Measurements from ENCODE around the gene MT1X. TPM values are rescaled to one million over a fixed set of nuclear protein-coding genes. Genes with fewer than 3 reads are reported as not detected.

The MT1X gene
- total RNA-seq, 1 experiment from 2014 or later: 328 TPM

DNA sequence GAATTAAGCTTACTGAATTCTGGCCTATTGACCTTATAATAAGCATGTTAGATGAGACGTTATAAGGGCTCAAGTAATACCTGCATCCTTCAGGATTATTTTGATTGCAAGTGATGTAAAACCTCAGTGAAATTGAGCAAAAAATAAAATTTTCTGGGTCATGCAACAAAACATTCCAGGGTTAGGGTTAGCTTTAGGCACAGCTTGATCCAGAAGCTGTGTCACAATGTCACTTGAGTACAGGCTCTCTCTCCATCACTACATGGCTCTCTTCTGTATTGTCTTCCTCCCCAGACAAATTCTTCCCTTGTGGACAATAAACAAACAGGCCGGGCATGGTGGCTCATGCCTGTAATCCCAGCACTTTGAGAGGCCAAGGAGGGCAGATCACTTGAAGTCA is 44.0 kb downstream of the MT1X start (continued):
- TF ChIP-seq, protein P1, sequence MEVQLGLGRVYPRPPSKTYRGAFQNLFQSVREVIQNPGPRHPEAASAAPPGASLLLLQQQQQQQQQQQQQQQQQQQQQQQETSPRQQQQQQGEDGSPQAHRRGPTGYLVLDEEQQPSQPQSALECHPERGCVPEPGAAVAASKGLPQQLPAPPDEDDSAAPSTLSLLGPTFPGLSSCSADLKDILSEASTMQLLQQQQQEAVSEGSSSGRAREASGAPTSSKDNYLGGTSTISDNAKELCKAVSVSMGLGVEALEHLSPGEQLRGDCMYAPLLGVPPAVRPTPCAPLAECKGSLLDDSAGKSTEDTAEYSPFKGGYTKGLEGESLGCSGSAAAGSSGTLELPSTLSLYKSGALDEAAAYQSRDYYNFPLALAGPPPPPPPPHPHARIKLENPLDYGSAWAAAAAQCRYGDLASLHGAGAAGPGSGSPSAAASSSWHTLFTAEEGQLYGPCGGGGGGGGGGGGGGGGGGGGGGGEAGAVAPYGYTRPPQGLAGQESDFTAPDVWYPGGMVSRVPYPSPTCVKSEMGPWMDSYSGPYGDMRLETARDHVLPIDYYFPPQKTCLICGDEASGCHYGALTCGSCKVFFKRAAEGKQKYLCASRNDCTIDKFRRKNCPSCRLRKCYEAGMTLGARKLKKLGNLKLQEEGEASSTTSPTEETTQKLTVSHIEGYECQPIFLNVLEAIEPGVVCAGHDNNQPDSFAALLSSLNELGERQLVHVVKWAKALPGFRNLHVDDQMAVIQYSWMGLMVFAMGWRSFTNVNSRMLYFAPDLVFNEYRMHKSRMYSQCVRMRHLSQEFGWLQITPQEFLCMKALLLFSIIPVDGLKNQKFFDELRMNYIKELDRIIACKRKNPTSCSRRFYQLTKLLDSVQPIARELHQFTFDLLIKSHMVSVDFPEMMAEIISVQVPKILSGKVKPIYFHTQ (CRISPR knock-in tag; IDR thresholded peaks at IDR 0.05): no peak
- TF ChIP-seq, protein P2, sequence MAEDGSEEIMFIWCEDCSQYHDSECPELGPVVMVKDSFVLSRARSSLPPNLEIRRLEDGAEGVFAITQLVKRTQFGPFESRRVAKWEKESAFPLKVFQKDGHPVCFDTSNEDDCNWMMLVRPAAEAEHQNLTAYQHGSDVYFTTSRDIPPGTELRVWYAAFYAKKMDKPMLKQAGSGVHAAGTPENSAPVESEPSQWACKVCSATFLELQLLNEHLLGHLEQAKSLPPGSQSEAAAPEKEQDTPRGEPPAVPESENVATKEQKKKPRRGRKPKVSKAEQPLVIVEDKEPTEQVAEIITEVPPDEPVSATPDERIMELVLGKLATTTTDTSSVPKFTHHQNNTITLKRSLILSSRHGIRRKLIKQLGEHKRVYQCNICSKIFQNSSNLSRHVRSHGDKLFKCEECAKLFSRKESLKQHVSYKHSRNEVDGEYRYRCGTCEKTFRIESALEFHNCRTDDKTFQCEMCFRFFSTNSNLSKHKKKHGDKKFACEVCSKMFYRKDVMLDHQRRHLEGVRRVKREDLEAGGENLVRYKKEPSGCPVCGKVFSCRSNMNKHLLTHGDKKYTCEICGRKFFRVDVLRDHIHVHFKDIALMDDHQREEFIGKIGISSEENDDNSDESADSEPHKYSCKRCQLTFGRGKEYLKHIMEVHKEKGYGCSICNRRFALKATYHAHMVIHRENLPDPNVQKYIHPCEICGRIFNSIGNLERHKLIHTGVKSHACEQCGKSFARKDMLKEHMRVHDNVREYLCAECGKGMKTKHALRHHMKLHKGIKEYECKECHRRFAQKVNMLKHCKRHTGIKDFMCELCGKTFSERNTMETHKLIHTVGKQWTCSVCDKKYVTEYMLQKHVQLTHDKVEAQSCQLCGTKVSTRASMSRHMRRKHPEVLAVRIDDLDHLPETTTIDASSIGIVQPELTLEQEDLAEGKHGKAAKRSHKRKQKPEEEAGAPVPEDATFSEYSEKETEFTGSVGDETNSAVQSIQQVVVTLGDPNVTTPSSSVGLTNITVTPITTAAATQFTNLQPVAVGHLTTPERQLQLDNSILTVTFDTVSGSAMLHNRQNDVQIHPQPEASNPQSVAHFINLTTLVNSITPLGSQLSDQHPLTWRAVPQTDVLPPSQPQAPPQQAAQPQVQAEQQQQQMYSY (CRISPR knock-in tag; IDR thresholded peaks at IDR 0.05): no peak
- TF ChIP-seq ZNF396 (CRISPR knock-in tag; IDR thresholded peaks at IDR 0.05; ENCODE audit: borderline replicate concordance) (no peak), KAT7 (CRISPR knock-in tag; IDR thresholded peaks at IDR 0.05; ENCODE audit: borderline replicate concordance) (no peak)
- TF ChIP-seq, protein P3, sequence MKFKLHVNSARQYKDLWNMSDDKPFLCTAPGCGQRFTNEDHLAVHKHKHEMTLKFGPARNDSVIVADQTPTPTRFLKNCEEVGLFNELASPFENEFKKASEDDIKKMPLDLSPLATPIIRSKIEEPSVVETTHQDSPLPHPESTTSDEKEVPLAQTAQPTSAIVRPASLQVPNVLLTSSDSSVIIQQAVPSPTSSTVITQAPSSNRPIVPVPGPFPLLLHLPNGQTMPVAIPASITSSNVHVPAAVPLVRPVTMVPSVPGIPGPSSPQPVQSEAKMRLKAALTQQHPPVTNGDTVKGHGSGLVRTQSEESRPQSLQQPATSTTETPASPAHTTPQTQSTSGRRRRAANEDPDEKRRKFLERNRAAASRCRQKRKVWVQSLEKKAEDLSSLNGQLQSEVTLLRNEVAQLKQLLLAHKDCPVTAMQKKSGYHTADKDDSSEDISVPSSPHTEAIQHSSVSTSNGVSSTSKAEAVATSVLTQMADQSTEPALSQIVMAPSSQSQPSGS (CRISPR knock-in tag; IDR thresholded peaks at IDR 0.05; ENCODE audit: borderline replicate concordance, low read depth): no peak

DNA sequence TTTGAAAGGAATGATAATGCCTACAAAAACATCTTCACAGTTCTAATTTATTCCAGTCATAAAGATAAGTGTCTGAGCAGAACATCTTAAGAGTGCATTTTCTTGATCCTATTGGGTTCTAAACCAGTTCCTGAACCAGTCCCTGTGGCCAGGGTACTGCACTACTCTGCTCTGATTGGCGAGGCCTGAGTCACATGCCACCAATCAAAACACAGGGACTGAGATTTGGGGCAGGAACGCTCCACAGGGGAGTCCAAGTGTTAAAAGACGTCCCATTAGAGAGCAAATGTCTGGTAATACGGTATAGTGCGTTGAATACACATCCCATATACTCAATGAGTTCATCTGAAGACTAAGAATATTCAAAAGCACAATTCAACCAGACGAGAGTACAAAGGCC is 44.7 kb downstream of the MT1X start:
- POLR2A ChIA-PET: no interaction called here
- no peak for DNase-seq (ENCODE audit: low spot score)
- ATAC-seq: no peak
- Mint-ChIP-seq H3K27ac (no peak overlapping the region), H3K9me3 (no peaks in the 10 kb centered on the region), H3K36me3 (no peaks in the 10 kb centered on the region), H3K4me1 (peaks cover 17% of the 10 kb centered on the region), H3K27me3 (ENCODE audit: low read depth) (no peaks in the 10 kb centered on the region), H3K4me3 (no peak overlapping the region)
- TF ChIP-seq NFYB (CRISPR knock-in tag; conservative IDR thresholded peaks at IDR 0.05; ENCODE audit: low read depth): peak; percentile 30; the same call in 1 of the 2 replicates
- no peak for TF ChIP-seq FOXK1 (CRISPR knock-in tag; IDR thresholded peaks at IDR 0.05)
- no peak for TF ChIP-seq OVOL2 (CRISPR knock-in tag; IDR thresholded peaks at IDR 0.05; ENCODE audit: borderline replicate concordance)
- CTCF ChIA-PET: no interaction called here

DNA sequence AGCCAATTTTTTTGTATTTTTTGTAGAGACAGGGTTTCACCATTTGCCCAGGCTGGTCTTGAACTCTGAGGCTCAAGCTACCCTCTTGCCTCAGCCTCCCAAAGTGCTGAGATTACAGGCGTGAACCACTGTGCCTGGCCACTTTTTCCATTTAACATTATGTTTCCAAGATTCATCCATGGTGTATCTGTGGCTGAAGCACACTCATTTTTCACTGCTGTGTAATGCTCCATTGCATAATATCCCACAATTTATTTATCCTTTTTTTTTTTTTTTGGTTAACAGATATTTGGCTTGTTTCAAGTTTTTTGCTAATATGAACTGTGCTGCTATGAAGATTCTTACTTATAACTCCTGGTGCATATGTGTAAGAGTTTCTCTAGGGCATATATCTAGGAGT is 45.8 kb downstream of the MT1X start:
- peaks cover 17% of the 10 kb centered on the region for H3K4me1 Mint-ChIP-seq
- ATAC-seq (no peak), DNase-seq (ENCODE audit: low spot score) (no peak)
- TF ChIP-seq OVOL2 (CRISPR knock-in tag; IDR thresholded peaks at IDR 0.05; ENCODE audit: borderline replicate concordance) (no peak), FOXP1 (CRISPR knock-in tag; IDR thresholded peaks at IDR 0.05; ENCODE audit: borderline replicate concordance) (no peak)
- H3K9me3 Mint-ChIP-seq: no peaks in the 10 kb centered on the region
- no peak overlapping the region for H3K27ac Mint-ChIP-seq
- no peaks in the 10 kb centered on the region for H3K36me3 Mint-ChIP-seq
- ChIA-PET POLR2A (no interaction called here), CTCF (interaction anchor here (0.6 kb wide), 1 partner anchor 277 kb away, joined by 3 read pairs; the partner anchor contains the start of gene NUDT21)
- no peak overlapping the region for H3K4me3 Mint-ChIP-seq
- no peaks in the 10 kb centered on the region for H3K27me3 Mint-ChIP-seq (ENCODE audit: low read depth)

DNA sequence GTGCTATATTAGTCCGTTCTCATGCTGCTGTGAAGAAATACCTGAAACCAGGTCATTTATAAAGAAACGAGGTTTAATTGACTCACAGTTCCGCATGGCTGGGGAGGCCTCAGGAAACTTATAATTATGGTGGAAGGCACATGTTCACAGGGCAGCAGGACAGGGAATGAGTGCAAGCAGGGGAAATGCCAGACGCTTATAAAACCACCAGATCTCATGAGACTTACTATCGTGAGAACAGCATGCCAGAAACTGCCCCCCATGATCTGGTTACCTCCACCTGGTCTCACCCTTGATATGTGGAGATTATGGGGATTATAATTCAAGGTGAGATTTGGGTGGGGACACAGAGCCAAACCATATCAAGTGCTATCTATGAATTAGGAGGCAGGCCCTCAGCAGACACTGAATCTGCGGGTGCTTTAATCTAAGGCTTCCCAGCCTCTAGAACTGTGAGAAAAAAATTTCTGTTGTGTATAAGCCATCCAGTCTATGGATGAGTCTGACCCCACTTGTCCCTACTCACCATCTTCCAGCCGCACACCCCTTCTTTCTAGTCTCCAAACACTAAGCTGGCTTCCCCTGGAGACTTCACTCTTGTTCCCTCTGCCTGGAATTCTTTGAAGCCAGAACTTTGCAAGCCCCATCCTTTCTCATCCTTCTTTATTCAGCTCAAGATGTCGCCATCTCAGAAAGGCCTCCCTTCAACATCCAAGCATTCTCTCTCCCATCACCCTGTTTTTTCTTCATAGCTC is 46.9 kb downstream of the MT1X start:
- POLR2A ChIA-PET: interaction anchor here (0.8 kb wide), 1 partner anchor 59 kb away, joined by 4 read pairs; no protein-coding TSS in a partner anchor
- CTCF ChIA-PET: interaction anchor here (0.7 kb wide), 1 partner anchor 46 kb away, joined by 3 read pairs; no protein-coding TSS in a partner anchor
- Mint-ChIP-seq H3K4me1 (peaks cover 17% of the 10 kb centered on the region), H3K4me3 (no peak overlapping the region), H3K27me3 (ENCODE audit: low read depth) (no peaks in the 10 kb centered on the region), H3K9me3 (no peaks in the 10 kb centered on the region), H3K36me3 (no peaks in the 10 kb centered on the region), H3K27ac (peak overlapping the region; percentile 75)
- DNase-seq (ENCODE audit: low spot score) (no peak), ATAC-seq (no peak)
- TF ChIP-seq OVOL2 (CRISPR knock-in tag; IDR thresholded peaks at IDR 0.05; ENCODE audit: borderline replicate concordance) (no peak), ZNF219 (CRISPR knock-in tag; IDR thresholded peaks at IDR 0.05; ENCODE audit: borderline replicate concordance) (no peak), TEAD1 (CRISPR knock-in tag; IDR thresholded peaks at IDR 0.05) (no peak), PRRX2 (CRISPR knock-in tag; IDR thresholded peaks at IDR 0.05) (no peak), RORB (CRISPR knock-in tag; IDR thresholded peaks at IDR 0.05) (no peak)
- TF ChIP-seq, protein P4, sequence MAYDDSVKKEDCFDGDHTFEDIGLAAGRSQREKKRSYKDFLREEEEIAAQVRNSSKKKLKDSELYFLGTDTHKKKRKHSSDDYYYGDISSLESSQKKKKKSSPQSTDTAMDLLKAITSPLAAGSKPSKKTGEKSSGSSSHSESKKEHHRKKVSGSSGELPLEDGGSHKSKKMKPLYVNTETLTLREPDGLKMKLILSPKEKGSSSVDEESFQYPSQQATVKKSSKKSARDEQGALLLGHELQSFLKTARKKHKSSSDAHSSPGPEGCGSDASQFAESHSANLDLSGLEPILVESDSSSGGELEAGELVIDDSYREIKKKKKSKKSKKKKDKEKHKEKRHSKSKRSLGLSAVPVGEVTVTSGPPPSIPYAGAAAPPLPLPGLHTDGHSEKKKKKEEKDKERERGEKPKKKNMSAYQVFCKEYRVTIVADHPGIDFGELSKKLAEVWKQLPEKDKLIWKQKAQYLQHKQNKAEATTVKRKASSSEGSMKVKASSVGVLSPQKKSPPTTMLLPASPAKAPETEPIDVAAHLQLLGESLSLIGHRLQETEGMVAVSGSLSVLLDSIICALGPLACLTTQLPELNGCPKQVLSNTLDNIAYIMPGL (CRISPR knock-in tag; IDR thresholded peaks at IDR 0.05): no peak
- TF ChIP-seq, protein P1 (CRISPR knock-in tag; IDR thresholded peaks at IDR 0.05): no peak
